NCI-H2171 (cell line): Measurements from ENCODE around the gene LIPH.
A peak's percentile ranks its signal among the peaks of the same experiment; 100 is the strongest.

Experiments used
- DNase-seq: peaks from one replicate; lab custom pipeline; 2025; lab: John Stamatoyannopoulos, UW

Gene LIPH

DNA sequence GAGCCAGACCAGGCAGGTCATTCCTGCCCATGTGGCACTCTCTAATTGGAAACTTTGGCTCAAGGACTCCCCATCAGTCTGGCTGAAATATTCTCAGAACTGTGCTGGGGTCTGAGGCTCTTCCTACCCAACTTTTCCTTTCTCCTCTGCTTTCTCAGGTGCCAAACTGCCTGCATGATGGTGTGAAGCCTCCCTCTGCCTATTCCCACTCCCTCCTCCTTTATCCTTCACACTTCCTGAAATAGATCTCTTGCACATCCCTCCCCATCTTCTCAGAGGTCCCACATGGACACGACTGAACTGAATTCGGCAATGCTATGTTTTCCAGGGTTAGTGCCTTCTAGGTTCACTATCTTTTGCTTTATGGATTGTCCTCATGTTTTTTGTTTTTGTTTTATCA, 12.5 kb downstream of the LIPH start:
- no peak for DNase-seq

DNA sequence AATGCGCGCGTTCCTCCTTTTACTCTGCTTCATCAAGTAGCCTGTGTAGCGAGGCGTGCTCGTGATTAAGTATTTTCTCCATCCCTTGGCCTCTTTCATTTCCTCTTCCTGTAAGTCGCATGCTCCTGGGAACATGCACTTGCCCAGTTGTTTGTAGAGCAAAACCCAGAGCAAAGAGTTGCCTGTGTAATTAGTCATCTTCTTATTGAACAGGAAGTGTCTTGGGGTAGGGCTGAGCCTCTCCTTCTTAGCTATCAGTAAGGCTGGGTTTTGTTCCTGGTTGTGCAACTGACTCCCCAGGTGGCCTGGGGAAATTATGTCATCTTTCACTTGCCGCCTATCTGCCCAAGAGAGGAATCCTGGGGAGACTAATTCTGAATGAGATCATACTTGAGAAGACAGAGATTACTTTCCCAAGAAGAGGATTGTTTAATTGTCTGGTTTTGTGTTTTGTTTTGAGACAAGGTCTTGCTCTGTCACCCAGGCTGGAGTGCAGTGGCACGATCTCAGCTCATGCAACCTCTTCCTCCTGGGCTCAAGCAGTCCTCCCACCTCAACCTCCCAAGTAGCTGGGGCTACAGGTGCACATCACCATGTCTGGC, 14.9 kb downstream of the LIPH start:
- no peak for DNase-seq

- no peak for DNase-seq
Measured at GRCh38 chr3:185534511-185534910, 17.9 kb downstream of the LIPH start.

DNA sequence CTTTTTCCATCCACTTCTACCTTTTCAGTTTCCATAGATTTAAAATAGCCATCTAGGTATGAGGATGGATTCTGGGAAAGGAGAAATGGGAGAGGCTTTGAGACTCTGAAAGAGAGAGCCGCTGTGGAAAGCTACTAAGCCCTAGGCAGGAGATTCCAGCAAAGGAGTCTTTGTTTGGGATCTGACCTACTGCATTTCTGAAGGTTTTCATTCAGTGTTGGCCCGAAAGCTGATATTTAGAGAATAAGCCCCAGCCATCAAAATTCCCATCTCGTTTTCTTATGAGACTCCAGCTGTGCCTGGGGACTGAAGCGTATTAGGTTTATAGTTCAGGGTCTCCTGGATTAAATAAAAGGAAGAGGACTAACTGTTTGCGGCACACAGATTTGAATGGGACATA, 19.5 kb downstream of the LIPH start:
- no peak for DNase-seq

- no peak for DNase-seq
Measured at GRCh38 chr3:185530856-185531255, 21.5 kb downstream of the LIPH start.

GRCh38 chr3:185528532-185528931, 23.9 kb downstream of the LIPH start:
- no peak for DNase-seq

DNA sequence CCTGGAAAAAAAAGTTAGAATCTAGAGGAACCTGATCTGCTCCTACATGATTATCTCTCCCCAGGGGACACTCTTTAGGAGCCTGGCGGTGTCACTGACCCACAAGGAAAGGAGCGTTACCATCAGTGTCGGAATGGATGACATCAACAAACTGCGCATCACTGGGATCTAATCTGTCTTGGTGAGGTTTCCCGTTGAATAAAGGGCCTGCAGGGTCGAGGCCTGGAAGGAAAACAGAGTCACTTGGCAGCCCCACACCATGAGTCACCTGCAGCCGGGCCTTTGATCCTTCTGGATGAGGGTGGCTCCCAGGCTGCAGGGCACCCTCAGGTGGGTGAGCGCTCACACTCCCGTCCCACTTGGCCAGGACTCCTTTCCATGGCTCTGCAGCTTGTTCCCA, 25.0 kb downstream of the LIPH start:
- no peak for DNase-seq

GRCh38 chr3:185526349-185526951, 25.9 kb downstream of the LIPH start:
- DNase-seq: no peak

DNA sequence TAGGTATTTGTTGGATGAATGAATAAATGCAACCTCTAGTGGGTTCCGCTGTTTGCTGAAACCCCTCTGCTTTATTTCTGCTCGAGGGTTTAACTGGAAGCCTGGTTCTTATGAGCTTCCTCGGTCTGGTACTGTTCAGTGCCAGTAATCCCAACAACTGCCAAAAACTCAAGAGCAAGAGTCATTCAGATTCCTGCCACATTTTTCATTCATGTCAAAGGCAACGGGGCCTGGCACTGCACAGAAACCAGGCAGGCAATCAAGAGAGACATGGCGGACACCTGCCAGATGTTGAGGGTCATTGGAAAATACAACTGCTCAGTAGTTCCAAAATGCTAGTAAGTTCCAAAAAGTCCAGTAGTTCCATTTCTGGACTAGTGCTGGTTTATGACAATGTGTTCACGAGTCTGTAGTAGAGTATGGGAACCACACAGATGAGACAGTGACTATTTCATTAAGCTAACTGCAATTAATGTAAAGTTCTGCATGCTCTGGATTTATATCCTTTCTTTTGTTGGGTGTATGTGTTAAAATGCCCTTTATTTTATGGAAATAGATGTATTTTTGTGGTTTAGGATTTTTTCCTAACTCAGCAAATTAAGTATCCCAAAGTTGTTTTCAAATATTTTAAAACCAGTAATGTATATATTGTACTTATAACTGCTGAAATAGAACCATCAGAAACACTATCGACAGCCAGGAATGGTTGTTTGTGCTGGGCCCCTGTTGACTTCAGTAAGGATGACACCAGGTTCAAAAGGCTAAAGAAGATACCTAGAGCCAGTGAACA, 30.8 kb downstream of the LIPH start:
- DNase-seq: no peak

- no peak for DNase-seq
Measured at GRCh38 chr3:185519021-185519420, 33.4 kb downstream of the LIPH start.

- DNase-seq: no peak
Measured at GRCh38 chr3:185517387-185518130, 34.8 kb downstream of the LIPH start.

DNA sequence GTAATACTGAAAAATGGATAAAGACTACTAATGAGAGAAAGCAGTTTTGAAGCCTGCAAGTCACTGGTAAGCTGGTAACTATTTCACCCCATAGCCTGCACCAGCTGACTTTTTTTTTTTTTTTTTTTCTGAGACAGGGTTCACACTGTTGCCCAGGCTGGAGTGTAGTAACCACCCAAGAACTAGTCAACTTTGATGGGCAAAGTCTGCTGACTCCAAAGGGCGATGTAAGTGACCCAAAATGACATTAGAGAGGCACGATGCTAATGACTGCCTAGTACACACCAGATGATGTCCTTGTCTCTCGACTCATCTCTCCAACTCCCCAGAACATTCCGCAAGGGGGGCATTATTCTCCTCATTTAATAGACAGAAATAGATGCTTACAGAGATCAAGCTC, 40.7 kb downstream of the LIPH start:
- no peak for DNase-seq

GRCh38 chr3:185508335-185508991, 43.9 kb downstream of the LIPH start:
- no peak for DNase-seq

DNA sequence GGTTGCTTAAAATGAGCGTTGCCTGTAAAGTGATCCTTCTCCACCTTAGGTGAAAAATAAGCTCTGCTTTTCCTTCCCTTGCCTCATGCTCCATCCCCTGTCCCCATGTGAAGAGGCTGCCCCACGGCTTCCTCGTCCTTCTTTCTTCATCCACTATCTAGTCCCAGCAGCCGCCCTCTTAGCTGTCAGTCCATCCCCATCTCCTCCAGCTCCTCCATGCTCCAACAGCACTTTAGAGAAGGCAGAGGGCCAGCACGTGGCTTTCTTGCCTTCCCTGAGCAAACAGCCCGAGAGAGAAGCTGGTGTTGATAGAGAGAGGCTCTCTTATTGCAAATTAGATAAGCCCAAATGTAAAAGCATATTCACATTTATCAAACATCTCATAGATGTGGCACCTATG, 44.5 kb downstream of the LIPH start:
- DNase-seq: no peak

DNA sequence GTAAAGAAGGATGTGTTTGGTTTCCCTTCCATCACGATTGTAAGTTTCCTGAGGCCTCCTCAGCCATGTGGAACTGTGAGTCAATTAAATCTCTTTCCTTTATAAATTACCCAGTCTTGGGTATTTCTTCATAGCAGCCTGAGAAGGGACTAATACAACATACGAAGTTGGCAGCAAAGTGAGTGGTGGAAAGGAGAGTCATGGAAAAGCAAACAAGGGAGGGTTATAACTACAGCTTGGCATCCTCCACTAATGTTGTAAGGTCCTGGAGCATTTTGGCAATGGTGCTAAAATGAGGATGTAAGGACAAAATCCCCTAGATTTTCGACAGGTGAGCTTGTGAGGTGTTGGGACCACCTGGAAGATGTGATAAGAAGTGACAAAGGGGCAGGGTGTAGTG, 47.8 kb downstream of the LIPH start:
- DNase-seq: no peak

- DNase-seq: no peak
Measured at GRCh38 chr3:185503521-185503920, 48.9 kb downstream of the LIPH start.

DNA sequence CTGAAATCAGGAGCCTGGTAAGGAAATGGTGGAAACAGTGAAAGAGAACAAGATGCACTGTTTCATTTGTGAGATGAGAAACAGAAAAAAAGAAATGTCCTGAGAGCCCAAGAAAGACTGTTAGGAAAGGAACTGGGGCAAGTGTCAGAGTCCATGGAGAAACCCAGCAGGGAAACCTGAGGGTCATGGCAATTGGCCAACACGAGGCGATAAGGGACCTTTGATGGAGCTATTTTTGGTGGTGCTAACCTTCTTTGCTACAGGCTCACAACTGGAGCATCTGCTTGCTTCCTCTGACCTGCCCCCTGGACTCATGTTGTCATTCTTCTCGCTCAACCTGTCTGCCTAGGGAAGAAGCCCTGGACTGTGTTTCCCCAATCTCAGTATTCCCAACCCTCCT, 49.4 kb downstream of the LIPH start:
- DNase-seq: no peak

DNA sequence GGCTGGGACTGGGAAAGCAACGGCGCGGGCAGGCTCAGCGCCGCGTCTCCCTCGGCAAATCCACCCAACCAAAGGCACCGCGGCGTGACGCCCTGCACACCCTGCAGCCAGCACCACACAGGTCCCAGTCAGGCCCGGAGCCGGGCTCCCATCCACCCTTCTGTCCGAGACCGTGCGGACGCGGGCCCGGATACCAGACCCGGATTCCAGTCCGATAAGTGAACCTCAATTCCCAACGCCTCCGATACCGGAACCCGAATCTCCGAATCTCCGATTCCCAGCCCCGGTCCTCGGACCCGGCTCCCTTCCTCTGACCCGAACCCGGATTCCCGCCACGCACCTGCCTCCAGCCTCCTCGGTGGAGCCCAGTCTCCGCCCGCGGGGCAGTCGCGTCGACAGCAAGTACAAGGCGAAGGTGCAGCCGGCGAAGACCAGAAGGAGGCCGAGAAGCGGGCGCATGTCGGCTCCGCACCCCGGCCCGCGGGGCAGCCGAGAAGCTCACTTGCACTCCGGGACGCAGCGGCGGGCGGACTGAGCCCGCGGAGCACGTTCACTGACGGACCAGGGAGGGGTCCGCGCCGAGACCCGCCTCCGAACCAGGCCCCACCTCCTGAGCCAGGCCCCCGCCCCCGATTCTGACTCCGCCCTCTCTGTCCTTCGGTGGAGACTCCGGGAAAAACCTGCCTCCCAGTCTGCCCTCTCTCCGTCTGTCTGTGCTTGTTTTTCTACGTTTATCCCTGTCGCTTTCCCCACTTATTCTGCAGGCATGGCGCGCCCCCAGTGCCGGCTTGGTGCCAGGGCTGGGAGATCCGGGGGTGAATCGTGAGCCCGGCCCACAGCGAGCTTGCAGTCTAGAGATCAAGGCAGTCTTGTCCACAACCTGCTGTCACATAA, 53.6 kb downstream of the LIPH start, which contains the start of gene TMEM41A:
Gene TMEM41A, minus strand, starts transcription at position 533 of the 894 bp plus-strand sequence. Its CDS starts 74 bp downstream, at position 459.
- peak; percentile 90 for DNase-seq

GRCh38 chr3:185490241-185490640, 62.1 kb downstream of the LIPH start:
- no peak for DNase-seq

GRCh38 chr3:185489462-185489861, 62.9 kb downstream of the LIPH start:
- DNase-seq: no peak

GRCh38 chr3:185488465-185488864, 63.9 kb downstream of the LIPH start:
- no peak for DNase-seq
